Endothelial cell of umbilical vein (primary cell): ENCODE results near the gene CARMIL1. TPM values are rescaled to one million over a fixed set of nuclear protein-coding genes. Genes with fewer than 3 reads are reported as not detected.
"Not testable (repeated sequence)": the region's sequence is repeated elsewhere in the genome, so short reads cannot be mapped to it uniquely, and the experiment has no call there.

Experiments used
- BruUV-seq: library from RNA; stranded (reverse); fragments of 400-500 nt; replicated peaks from 2 replicates; lab custom pipeline; 2021; lab: Mats Ljungman, UMichigan
- CTCF ChIA-PET: fragments of 300-600, 350-600 bp; sonication (Branson Sonifier 250); formaldehyde crosslinking; loops from one replicate; lab custom pipeline; 2021; ENCODE audit warnings: antibody characterized with exemption, inconsistent platforms; lab: Charles Lee
- POLR2A ChIA-PET: fragments of 300-600, 350-600 bp; sonication (Branson Sonifier 250); formaldehyde crosslinking; loops from one replicate; lab custom pipeline; 2021; ENCODE audit warnings: antibody characterized with exemption, inconsistent platforms; lab: Charles Lee
- DNase-seq: peaks from one replicate; pipeline ENCODE4 v3.0.0-alpha.2; 2011; ENCODE audit warnings: low read depth, low spot score
- FAIRE-seq: peaks from 2 replicates; lab custom pipeline; 2011; peaks lifted over from hg19 to GRCh38; lab: Jason Lieb, UNC
- H2AFZ ChIP-seq: 2 replicates; pipeline ENCODE4 v1.6.0; 2012; ENCODE audit warnings: low read depth, low read length, control low read depth, inconsistent platforms
- H3K27ac ChIP-seq: 2 replicates; pipeline ENCODE4 v1.5.1; 2011; ENCODE audit warnings: low read depth, mild to moderate bottlenecking, control low read depth, low read length, moderate library complexity; ENCODE audit not compliant: insufficient read depth
- H3K27me3 ChIP-seq, 2 experiments: 2 replicates each; pipeline versions ENCODE4 v1.6.0 to v1.6.1; 2011; ENCODE audit warnings: low read length in 2 of 2, mixed read lengths in 1 of 2; ENCODE audit not compliant: control insufficient read depth in 2 of 2, insufficient read depth in 2 of 2
- H3K36me3 ChIP-seq, 2 experiments: 2 replicates in 1 of 2; 3 replicates in 1 of 2; pipeline ENCODE4 v1.5.1; 2011; ENCODE audit warnings: low read length in 2 of 2, mild to moderate bottlenecking in 1 of 2, moderate library complexity in 1 of 2; ENCODE audit not compliant: control insufficient read depth in 2 of 2, insufficient read depth in 2 of 2; ENCODE audit errors: extremely low read depth in 1 of 2
- H3K4me1 ChIP-seq: 3 replicates; pipeline ENCODE4 v1.5.1; 2011; ENCODE audit warnings: mild to moderate bottlenecking, low read length; ENCODE audit not compliant: control insufficient read depth, insufficient read depth; ENCODE audit errors: extremely low read depth
- H3K4me2 ChIP-seq: 2 replicates; pipeline ENCODE4 v1.6.1; 2011; ENCODE audit warnings: low read length, control low read depth, mixed read lengths; ENCODE audit not compliant: insufficient read depth
- H3K4me3 ChIP-seq, 3 experiments: fragments of 200-600 bp in 1 of 3; sonication (generic), shearing (Covaris generic) in 1 of 3; replicated peaks in 1 of 3; 2 replicates each; pipeline ENCODE4 v1.5.1; 2011 to 2016; ENCODE audit warnings: control low read depth in 3 of 3, low read length in 3 of 3, mild to moderate bottlenecking in 2 of 3, inconsistent platforms in 1 of 3, low read depth in 1 of 3, moderate library complexity in 1 of 3; ENCODE audit not compliant: insufficient read depth in 1 of 3
- H3K79me2 ChIP-seq: 2 replicates; pipeline ENCODE4 v1.6.0; 2012; ENCODE audit warnings: low read length, inconsistent platforms; ENCODE audit not compliant: control insufficient read depth, insufficient read depth
- H3K9ac ChIP-seq: replicated peaks from 2 replicates; pipeline ENCODE3; 2011; ENCODE audit warnings: low read length, control low read depth; ENCODE audit not compliant: insufficient read depth; ENCODE audit errors: extremely low read depth
- H3K9me1 ChIP-seq: replicated peaks from 3 replicates; pipeline ENCODE4 v1.6.0; 2011; ENCODE audit warnings: mild to moderate bottlenecking, low read length; ENCODE audit not compliant: control insufficient read depth, insufficient read depth; ENCODE audit errors: extremely low read depth
- H3K9me3 ChIP-seq: replicated peaks from 2 replicates; pipeline ENCODE4 v1.5.1; 2012; ENCODE audit warnings: low read length, inconsistent platforms; ENCODE audit not compliant: control insufficient read depth, insufficient read depth
- H4K20me1 ChIP-seq: replicated peaks from 2 replicates; pipeline ENCODE3; 2011; ENCODE audit warnings: mild to moderate bottlenecking, low read length; ENCODE audit not compliant: control insufficient read depth, insufficient read depth; ENCODE audit errors: extremely low read depth
- EZH2 ChIP-seq: IDR thresholded peaks from 2 replicates; pipeline ENCODE4 v1.6.1; 2012; ENCODE audit warnings: borderline replicate concordance, low read depth, mild to moderate bottlenecking, moderate library complexity, low read length, inconsistent platforms; ENCODE audit not compliant: severe bottlenecking
- FOS ChIP-seq: IDR thresholded peaks from 2 replicates; pipeline ENCODE4 v1.6.1; 2011; ENCODE audit warnings: mild to moderate bottlenecking, low read length, moderate library complexity, borderline replicate concordance; ENCODE audit not compliant: insufficient read depth
- GATA2 ChIP-seq: IDR thresholded peaks from 2 replicates; pipeline ENCODE4 v1.7.0; 2011; ENCODE audit warnings: low read depth, mild to moderate bottlenecking, moderate library complexity, mixed read lengths, low read length; ENCODE audit not compliant: insufficient read length, insufficient read depth
- JUN ChIP-seq: IDR thresholded peaks from 2 replicates; pipeline ENCODE4 v1.6.1; 2011; ENCODE audit warnings: borderline replicate concordance, low read depth; ENCODE audit not compliant: insufficient read length, insufficient read depth
- MYC ChIP-seq: IDR thresholded peaks from one replicate; pipeline ENCODE4 v1.6.1; 2011; ENCODE audit warnings: mild to moderate bottlenecking, low read depth, low read length
- POLR2A ChIP-seq: IDR thresholded peaks from 2 replicates; pipeline ENCODE4 v1.6.1; 2012; ENCODE audit warnings: low read depth, mild to moderate bottlenecking, control low read depth, low read length
- POLR2AphosphoS5 ChIP-seq: IDR thresholded peaks from 2 replicates; pipeline ENCODE4 v1.6.1; 2012; ENCODE audit warnings: low read depth, mild to moderate bottlenecking, control low read depth, low read length, moderate library complexity; ENCODE audit not compliant: insufficient read depth
- dilution Hi-C: fragments of 300-500 bp; cut with MboI; formaldehyde crosslinking; loops from one replicate; pipeline ENCODE4 v1.15.0; 2019; ENCODE audit warnings: low sequenced_read_pairs; ENCODE audit not compliant: extremely low pct_ligation_motif_present
- intact Hi-C: fragments of 100-400 bp; cut with micrococcal nuclease; formaldehyde crosslinking; loops from one replicate; pipeline ENCODE4 v1.10.0; 2022
- polyA plus RNA-seq, 4 experiments: library from polyadenylated mRNA; depleted of rRNA in 3 of 4; stranded (reverse) in 3 of 4; unstranded in 1 of 4; fragments of >200 nt; gene quantifications; 2 replicates each; pipeline versions ENCODE4 v1.2.1 to v1.2.3, GENCODE V29; 2011 to 2012; ENCODE audit warnings: missing spikeins in 1 of 4
- total RNA-seq: library from RNA; stranded (reverse); gene quantifications from 2 replicates; pipeline ENCODE4 v1.2.3, GENCODE V29; 2021
- TF ChIP-seq, protein P1 (sequence below), 2 donors: IDR thresholded peaks; 1 replicate in 1 of 2; 2 replicates in 1 of 2; pipeline ENCODE4 v1.5.1; 2011; ENCODE audit warnings: low read length in 2 of 2, mild to moderate bottlenecking in 2 of 2, moderate library complexity in 2 of 2, control low read depth in 1 of 2, inconsistent platforms in 1 of 2, low read depth in 1 of 2; ENCODE audit not compliant: insufficient read depth in 1 of 2; ENCODE audit errors: extremely low read depth in 1 of 2
- TF ChIP-seq, protein P2 (sequence below): IDR thresholded peaks from 2 replicates; pipeline ENCODE4 v1.6.1; 2011; ENCODE audit not compliant: insufficient read depth, insufficient read length

CARMIL1 gene
- total and polyA plus RNA-seq, 2 donors (not counting 3 experiments of a cell fraction or from before 2014, with no cell fraction given): 1.3 to 8.7 TPM

DNA sequence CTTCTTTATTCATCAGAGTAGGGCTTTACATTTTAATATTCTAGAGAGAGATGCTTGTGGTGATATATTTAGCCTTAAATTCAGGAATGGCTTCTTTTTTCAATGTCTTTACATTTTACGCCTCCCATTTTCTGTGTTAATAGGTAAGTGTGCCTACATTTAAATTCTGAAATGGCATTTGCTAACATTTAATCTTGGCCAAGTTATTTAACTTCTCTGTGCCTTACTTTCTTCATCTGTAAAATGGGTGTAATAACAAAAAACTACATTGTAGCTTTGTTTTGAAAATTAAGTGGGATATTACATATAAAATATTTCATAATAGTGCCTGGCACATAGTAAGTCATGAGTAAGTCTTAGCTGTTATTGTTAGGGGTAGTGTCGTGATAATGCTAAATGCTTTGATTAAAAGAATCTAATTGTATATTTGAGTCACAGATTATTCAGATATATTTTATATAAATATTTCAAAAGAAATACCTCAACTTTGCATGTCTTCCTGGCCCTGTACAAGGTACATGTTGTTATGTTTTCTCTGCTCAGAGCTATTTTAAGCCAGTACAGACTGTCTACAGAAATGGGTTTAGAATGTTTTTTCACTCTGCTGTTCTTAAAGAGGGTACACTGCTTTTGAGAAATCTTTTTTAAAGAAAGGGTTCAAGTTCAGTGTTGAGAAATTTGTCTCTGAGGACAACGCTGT lies 18.8 kb downstream of the CARMIL1 start:
- no peak for DNase-seq
- Histone ChIP-seq H3K9me3 (no peaks in the 10 kb centered on the region), H3K4me2 (no peak overlapping the region), H3K4me1 (no peaks in the 10 kb centered on the region), H2AFZ (no peak overlapping the region), H4K20me1 (no peaks in the 10 kb centered on the region), H3K79me2 (no peaks in the 10 kb centered on the region), H3K9me1 (no peaks in the 10 kb centered on the region), H3K4me3 (no peak overlapping the region), H3K27ac (no peak overlapping the region), H3K36me3 (no peaks in the 10 kb centered on the region), H3K27me3 (no peaks in the 10 kb centered on the region), H3K9ac (no peak overlapping the region)
- no peak for TF ChIP-seq POLR2AphosphoS5
- no peak for TF ChIP-seq JUN
- no peak for TF ChIP-seq GATA2
- TF ChIP-seq, protein P1, sequence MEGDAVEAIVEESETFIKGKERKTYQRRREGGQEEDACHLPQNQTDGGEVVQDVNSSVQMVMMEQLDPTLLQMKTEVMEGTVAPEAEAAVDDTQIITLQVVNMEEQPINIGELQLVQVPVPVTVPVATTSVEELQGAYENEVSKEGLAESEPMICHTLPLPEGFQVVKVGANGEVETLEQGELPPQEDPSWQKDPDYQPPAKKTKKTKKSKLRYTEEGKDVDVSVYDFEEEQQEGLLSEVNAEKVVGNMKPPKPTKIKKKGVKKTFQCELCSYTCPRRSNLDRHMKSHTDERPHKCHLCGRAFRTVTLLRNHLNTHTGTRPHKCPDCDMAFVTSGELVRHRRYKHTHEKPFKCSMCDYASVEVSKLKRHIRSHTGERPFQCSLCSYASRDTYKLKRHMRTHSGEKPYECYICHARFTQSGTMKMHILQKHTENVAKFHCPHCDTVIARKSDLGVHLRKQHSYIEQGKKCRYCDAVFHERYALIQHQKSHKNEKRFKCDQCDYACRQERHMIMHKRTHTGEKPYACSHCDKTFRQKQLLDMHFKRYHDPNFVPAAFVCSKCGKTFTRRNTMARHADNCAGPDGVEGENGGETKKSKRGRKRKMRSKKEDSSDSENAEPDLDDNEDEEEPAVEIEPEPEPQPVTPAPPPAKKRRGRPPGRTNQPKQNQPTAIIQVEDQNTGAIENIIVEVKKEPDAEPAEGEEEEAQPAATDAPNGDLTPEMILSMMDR (IDR thresholded peaks at IDR 0.05; ENCODE audit: extremely low read depth in 1 of 2, insufficient read depth in 1 of 2, low read depth in 1 of 2, low read length in 2 of 2): no peak
- TF ChIP-seq EZH2: no peak
- TF ChIP-seq, protein P2, sequence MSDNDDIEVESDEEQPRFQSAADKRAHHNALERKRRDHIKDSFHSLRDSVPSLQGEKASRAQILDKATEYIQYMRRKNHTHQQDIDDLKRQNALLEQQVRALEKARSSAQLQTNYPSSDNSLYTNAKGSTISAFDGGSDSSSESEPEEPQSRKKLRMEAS: no peak
- no peak for TF ChIP-seq MYC
- TF ChIP-seq POLR2A: no peak
- no peak for TF ChIP-seq FOS
- ChIA-PET POLR2A (no interaction called here), CTCF (no interaction called here)
- no TSS peak for BruUV-seq
- no peak for FAIRE-seq
- intact Hi-C loops (no loop called here), dilution Hi-C loops (no loop called here)

DNA sequence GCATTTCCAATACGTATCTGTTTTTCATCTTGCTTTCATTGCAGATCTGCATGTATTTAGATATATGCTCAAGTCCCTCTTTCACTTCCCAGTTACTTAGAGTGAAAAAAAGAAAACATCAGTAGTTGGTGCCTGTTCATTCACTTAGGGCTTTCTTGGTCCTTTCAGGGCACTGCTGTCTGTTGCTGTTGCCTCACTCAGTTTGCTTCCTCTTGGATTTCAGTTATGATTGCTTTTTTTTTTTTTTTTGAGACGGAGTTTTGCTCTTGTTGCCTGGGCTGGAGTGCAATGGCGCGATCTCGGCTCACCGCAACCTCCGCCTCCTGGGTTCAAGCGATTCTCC lies 19.3 kb downstream of the CARMIL1 start:
- POLR2A ChIA-PET, H3K27ac ChIP-seq, H3K4me3 ChIP-seq, H3K9me1 ChIP-seq, H4K20me1 ChIP-seq, H3K36me3 ChIP-seq, DNase-seq, H3K9ac ChIP-seq, intact Hi-C loops, H3K9me3 ChIP-seq, H2AFZ ChIP-seq, CTCF ChIA-PET, H3K4me1 ChIP-seq, BruUV-seq, H3K27me3 ChIP-seq, dilution Hi-C loops, H3K4me2 ChIP-seq, FAIRE-seq, H3K79me2 ChIP-seq: not testable (repeated sequence)
